Renal pelvis (tissue), 4 donors: Measurements from ENCODE around the gene PLPP1. TPM values are rescaled to one million over a fixed set of nuclear protein-coding genes. Genes with fewer than 3 reads are reported as not detected.

Source experiments
- DNase-seq: peaks from one replicate; pipeline ENCODE4 v3.0.0-alpha.2; 2013
- polyA plus RNA-seq, 3 donors: library from polyadenylated mRNA; unstranded; fragments of 120-200 nt; gene quantifications; one replicate each; pipeline ENCODE4 v1.2.1, GENCODE V29; 2013; ENCODE audit not compliant: insufficient read length in 3 of 3

The PLPP1 gene
- polyA plus RNA-seq, 3 donors, result 80.0 to 89.0 (median 84.0) TPM

DNA sequence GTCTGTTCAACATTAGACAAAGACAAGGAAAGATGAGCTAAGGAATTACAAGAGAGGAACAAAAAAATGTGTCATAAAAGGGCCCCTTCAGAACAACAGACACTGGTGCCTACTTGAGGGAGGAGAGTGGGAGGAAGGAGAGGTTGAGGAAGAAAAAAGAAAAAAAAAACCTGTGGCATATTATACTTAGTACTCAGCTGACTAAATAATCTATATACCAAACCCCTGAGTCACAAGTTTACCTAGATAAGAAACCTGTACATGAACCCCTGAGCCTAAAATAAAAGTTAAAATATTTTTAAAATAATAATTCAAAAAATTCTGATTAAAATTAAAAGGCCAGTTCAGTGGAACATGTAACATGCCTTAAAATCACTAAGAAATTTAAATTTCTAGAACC lies 119.7 kb downstream of the PLPP1 start:
- no peak for DNase-seq

DNA sequence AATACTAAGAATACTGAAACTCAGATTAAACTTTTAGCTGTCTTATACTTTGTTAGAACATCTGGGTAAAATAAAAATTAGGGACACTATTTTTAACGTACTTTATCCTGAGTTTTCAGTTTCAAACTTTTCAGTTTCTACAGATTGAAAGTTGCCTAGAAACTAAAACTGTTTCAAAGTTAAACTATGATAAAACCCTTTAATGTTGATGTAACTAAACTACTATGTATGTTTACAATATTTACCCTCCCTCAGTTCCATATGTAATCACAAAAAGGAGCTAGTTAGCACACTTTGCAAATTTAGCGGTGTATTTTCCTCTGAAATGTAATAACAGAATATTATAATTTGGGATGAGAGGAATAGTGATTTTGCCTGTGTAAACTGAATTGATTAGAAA lies 121.1 kb downstream of the PLPP1 start:
- DNase-seq, result no peak

DNA sequence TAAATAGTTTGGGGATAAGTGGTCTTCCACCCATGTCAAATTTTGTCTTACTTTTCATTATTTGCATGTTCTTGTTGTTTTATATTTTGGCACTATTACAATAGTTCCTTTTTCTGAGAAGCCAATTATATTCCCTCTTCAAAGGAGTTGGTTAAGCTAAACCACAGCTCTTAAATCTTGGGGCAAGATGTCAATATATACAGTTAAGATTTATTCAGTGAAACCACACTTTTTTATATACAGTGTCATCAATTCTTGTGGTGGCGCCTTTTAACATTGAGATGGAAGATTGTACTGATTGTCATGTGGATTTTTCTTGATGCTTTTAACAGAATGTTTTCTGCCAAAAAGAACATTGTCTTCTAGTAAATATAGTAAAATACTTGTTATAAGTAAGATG lies 122.9 kb downstream of the PLPP1 start:
- DNase-seq, result no peak

DNA sequence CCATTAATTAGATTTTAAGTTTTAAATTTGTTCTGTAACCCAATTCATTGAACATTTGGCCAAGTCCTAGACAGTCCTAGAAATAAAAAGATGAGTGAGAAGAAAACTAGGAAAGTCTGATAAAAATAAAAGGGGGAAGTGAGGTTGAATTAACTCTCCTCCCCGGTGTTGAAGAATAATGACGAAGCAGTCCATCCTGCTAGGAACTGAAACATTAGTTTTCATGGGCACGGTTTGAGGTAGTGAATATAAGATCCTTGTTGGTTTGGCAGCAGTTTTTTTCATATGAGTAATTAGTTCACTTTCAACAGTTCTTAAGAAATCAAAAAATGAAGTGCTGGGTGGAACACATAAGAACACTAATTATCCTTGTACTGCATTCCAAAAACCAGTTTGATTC lies 123.9 kb downstream of the PLPP1 start:
- no peak for DNase-seq

DNA sequence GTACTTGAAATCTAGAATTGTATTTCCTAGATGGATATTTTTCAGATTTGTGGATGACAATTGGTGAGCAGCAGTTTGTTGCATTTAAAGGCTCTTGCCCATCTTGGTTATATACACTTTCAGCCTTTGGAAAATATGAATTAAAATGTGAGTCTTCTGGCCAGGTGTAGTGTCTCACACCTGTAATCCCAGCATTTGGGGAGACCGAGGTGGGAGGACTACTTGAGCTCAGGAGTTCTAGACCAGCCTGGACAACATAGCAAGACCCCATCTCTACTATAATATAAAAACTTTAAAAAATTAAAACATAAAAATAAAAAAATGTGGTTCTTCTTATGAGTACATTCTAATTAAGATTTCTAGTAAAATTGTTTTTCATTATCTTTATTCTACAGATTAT lies 125.0 kb downstream of the PLPP1 start:
- no peak for DNase-seq

DNA sequence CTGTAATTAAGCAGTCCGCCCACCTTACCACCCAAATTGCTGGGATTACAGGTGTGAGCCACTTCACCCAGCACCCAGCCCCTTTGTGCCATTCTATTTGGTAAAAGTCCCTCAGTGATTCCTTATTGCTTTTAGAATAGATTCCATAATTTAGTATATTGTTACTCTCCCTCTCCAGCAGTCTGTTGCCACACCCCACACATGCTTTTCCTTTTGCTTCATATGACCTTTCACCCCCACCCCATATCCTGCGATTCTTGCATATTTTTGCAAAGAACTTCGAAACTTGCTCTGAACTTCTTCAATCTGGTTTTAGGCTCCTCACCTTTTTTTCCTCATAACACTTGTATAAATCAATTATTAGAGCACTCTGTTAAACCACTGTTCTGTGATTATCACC lies 126.8 kb downstream of the PLPP1 start:
- no peak for DNase-seq

DNA sequence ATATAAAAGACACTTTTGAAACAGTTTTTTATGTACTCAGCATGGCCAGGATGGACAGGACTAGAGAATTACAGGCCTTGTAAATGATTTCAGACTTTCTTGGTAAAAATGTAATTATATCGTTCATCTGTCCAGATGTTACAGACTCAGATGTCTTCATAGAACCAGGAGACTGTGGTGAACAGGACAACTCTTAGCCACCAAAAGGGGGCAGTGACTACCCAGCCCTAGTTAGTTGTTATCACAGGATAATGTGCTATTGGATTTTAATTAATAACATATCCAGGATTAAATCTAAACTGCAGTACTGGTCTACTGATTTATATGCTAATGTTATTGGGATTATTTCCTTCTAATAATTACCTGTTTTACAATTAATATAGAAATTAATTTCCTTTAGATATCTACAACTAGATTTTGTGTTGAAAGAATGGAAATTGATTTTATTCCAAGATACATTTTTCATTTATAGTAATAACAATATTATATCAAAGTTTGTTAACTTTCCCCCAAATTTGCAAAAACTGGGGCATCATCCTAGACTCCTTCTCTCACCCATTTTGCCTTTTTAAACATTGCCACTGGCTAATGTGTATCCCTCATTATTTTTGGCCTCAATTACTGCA lies 127.6 kb downstream of the PLPP1 start:
- peak; percentile 27 for DNase-seq

DNA sequence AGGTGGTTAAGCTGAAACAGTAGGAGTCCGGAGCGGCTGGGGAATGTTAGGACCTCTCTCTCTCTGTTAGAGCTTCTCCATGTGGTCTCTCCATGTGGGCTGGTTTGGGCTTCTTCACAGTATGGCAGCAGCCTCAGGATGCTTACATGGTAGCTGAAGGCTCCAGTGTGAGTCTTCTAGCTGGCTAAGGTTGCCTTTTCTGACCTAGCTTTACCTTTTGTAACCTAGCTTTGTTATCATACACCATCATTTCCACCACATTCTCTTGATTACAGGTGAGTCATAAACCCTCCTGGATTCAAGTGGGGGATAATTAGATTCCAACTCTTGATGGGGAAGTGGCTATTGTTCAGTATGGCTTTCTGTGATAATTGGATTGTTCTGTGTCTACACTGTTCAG lies 128.5 kb downstream of the PLPP1 start:
- DNase-seq, result no peak

DNA sequence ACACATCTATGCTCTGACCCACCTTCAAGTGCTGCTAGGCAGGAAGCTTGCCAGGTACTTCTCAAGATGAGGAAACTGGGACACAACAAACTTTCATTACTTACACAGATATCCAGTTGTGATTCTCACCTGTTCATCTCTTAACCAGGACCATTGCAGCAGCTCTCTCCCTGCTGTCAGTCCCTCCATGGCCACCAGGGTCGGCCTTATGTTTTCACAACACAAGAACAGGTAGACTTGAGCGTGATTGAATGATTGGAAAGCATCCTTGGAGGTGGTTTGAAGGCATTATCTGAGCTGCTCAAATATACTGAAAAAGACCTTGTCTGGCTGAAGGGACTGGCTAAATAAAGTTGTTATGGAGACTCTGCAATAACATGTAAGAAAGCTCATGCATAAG lies 132.6 kb downstream of the PLPP1 start:
- no peak for DNase-seq

DNA sequence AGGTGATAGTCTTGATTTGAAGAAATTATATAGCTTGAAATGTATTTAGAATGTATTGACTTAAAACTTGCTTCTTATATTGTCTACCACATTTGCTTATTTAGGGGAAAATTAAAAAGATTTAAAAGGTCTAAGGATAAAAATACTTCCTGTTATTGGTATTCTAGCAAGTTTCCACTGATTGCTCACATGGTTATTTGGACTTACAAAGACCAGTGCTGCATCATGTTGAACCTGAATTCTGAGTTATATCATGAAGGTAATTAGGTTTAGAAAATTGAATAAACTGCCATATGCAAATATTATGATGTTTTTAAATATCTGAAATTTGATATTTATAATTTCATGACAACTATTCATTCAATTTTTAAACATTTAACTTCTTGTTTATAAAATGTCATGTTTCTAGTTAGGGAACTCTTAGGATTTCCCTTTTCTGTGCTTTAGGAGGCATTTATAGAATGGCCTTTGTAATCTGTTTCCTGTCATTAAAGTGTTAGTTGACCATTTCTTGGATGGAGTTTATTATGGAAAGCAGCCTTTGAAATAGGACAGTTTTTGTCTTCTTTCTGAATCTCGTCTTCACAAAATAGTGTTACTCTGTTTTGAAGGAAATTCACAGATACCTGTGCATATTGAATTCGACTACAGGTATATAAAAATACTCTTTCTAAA lies 141.1 kb downstream of the PLPP1 start:
- no peak for DNase-seq

DNA sequence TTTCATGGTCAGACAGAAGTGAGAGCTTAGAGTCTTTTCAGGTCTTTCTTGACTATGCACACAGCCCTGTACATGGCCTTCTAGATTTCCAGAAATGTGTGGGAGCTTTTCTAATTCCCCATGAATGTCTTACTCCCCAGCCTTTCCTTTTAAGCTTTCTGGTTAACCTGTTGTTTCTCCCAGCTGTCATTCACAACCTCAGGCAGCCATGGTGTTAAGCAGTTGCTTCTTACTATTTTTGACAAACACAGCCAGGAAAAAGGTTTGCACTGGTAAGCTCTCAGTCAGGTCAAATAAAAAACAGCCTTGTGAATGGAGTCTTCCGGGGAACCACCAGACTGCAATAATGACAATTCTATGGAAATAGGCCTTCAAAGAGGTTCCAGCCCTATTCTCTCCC lies 142.1 kb downstream of the PLPP1 start:
- no peak for DNase-seq

DNA sequence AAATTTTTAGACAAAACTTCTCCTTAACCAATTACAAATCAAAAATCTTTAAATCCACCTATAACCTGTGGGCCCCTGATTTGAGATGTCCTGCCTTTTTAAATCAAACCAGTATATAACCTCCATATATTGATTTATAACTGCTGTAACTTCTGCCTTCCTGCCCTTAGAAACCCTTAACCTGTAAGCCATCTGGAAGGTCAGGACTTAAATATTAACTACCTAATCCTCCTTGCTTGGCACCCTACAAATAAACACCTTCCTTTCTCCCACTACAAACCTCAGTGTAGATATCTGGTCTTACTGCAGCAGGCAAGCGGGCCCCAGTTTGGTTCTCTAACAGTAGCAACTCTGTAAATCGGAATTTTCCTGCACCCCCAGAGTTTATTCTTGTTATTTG lies 143.1 kb downstream of the PLPP1 start:
- no peak for DNase-seq

DNA sequence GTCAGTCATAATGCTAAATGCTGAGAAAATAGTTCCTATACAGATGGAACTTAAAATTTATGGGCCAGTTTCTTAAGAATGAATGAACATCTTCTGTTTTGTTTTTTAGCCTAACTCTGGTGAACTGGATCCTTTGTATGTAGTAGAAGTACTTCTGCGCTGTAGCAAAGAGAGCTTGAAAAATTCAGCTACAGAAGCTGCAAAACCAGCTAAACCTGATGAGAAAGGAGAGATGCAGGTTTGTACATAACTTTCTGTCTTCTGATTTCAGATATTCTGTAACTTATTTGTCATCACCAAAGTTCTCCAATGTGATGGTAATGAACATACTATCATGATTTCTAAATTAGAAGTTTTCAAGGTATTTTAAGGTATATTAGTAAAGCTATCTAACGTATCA lies 146.9 kb downstream of the PLPP1 start:
- peak; percentile 4 for DNase-seq

DNA sequence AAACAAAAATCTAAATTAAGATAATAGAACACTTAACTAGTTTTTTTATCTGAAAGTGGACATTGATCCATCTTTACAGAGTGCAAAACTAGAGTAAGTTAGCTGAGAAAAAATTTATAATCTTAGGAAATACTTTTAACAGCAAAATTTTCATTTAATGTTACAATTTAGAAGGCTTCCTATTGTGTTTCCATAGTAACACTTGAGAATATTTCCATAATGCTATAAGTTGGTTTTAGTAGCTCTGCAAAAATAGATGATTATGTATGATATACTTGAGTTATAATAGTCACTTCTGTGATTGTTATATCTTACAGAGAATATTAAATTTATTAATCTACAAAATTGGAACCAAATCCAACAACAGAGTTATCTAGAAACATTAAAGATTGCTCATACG lies 148.4 kb downstream of the PLPP1 start:
- DNase-seq, result no peak

DNA sequence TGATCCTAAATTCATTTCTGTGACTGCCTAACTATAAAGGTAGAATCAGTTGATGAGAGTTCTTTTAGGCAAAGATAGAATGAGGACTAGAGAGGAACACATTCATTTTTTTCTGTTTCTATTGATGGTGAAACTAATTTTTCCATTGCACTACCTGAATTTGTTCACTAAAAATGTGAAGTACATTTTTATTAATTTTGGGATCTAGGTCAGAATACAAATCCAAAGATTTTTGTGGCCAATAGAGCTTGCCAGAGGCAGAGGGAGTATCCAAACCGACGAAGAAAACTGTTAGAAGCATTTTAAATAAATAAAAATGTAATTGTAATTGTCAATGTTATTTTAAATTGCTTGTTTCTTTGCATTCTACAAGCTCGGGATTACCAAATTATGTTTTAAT lies 148.9 kb downstream of the PLPP1 start:
- DNase-seq, result no peak

DNA sequence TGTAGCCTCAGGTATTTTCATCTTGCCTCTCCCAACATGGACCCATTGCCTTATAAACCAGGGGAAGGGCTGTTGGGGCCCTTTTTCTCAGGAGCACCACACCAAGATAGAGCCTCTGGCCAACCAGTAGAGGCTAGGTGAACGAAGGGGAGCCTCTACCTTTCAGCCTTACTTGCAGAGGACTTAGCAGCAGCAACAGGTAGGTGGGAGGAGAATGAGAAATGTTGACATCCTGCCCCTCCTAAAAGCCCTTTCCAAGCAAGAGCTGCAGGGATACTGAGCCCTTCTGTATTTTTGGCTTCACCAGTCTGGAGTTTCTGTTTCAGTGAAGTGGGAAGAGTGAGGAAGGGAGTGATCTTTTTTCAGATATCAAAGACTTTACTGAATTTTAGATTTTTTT lies 149.5 kb downstream of the PLPP1 start:
- no peak for DNase-seq

DNA sequence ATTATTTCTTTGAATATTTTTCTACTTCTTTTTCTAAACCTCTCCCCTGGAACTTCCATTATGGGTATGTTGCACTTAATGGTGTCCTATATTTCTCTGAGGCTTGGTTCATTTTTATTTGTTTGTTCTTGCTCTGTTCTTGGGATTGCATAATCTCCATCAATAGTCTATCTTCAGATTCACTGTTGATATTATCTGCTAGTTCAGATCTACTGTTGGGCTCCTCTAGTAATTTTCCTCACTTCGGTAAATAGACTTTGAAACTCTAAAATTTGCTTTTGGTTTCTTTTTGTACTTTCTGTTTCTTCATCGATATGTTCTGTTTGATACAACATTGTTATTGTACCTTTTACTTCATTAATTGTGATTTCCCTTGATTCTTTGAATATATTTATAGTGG lies 150.7 kb downstream of the PLPP1 start:
- DNase-seq, result no peak

DNA sequence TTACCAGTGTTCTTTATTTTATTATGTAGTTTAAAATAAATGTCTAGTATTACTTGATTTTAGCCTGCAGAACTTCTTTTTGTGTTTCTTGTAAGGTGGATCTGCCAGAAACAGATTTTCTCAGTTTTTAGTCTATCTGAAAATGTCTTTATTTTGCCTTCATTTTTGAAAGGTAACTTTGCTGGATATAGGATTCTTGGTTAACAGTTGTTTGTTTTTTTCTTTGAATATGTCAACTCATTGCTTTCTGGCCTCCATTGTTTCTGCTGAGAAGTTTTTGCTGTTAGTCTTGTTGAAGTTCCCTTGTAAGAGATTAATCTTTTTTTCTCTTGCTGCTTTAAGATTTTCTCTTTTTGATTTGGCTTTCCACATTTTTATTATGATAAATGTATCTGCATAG lies 151.5 kb downstream of the PLPP1 start:
- DNase-seq, result no peak

DNA sequence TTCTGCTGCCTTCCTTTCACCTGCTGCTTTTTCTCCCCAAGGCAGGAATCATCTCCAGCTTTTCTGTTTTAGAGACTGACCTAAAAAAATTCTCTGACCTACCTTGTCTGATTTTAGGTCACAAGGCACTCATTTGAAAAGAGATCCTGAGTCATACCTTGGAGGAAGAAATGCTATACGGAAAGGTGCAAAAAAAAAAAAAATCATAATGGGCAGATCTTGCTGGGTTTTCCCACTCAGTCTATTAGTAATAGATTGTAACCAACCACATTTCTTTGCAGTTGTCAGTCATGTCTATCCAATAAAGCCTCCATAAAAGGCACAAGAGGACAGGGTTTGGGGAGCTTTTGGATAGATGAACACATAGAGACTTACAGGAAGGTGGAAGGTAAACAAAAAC lies 157.0 kb downstream of the PLPP1 start:
- DNase-seq, result no peak

Other genes with a start within 250 kb of the PLPP1 start
- 10 to 100 TPM; 38.7 to 43.3 (median 41.2) TPM for gene DHX29, start 227.3 kb downstream of the PLPP1 start, polyA plus RNA-seq
- gene MTREX, start 227.0 kb downstream of the PLPP1 start, polyA plus RNA-seq, result 100 to 1,000 TPM in 1 of 3 donors, 10 to 100 TPM in 2; 81.8 to 105 (median 82.9) TPM
- 10 to 100 TPM; 27.3 to 38.3 (median 32.8) TPM for gene SLC38A9, start 177.4 kb upstream of the PLPP1 start, polyA plus RNA-seq
- not detected for gene DDX4, start 203.1 kb upstream of the PLPP1 start, polyA plus RNA-seq